IMR-90 (cell line): Measurements from ENCODE around the gene NR2C2. TPM values are rescaled to one million over a fixed set of nuclear protein-coding genes. Genes with fewer than 3 reads are reported as not detected.

Experiments used
- ATAC-seq: fragments of 200-7000 bp; cut with Tn5 transposase; 2 replicates; pipeline ENCODE4 v1.9.1; 2020; ENCODE audit warnings: low read depth, mild to moderate bottlenecking, moderate library complexity
- BruUV-seq: library from RNA; stranded (reverse); fragments of 400-500 nt; replicated peaks from 2 replicates; lab custom pipeline; 2021; lab: Mats Ljungman, UMichigan
- CTCF ChIA-PET: fragments of 300-600 bp; formaldehyde crosslinking; extraction: SDS; loops from one replicate; lab custom pipeline; 2021; ENCODE audit warnings: antibody characterized with exemption; lab: Yijun Ruan, JAX
- POLR2A ChIA-PET: fragments of 300-600 bp; sonication (Branson Sonifier 250); formaldehyde crosslinking; loops from one replicate; lab custom pipeline; 2022; ENCODE audit warnings: antibody characterized with exemption; ENCODE audit not compliant: unreplicated experiment; lab: Charles Lee
- DNase-seq: peaks from one replicate; pipeline ENCODE4 v3.0.0; 2013
- H2AFZ ChIP-seq: replicated peaks from 2 replicates; pipeline ENCODE3; 2013; ENCODE audit warnings: low read length, mild to moderate bottlenecking; ENCODE audit not compliant: poor library complexity
- H2AK5ac ChIP-seq: 2 replicates; pipeline ENCODE4 v1.6.1; 2013; ENCODE audit warnings: low read depth, low read length, inconsistent platforms
- H2AK9ac ChIP-seq: replicated peaks from 2 replicates; pipeline ENCODE3; 2013; ENCODE audit warnings: mild to moderate bottlenecking, low read depth, low read length, moderate library complexity; ENCODE audit not compliant: poor library complexity
- H2BK120ac ChIP-seq: 2 replicates; pipeline ENCODE4 v1.6.1; 2013; ENCODE audit warnings: low read depth, low read length, inconsistent platforms
- H2BK15ac ChIP-seq: 3 replicates; pipeline ENCODE4 v1.6.1; 2013; ENCODE audit warnings: low read depth, low read length, inconsistent platforms
- H2BK20ac ChIP-seq: 2 replicates; pipeline ENCODE4 v1.6.1; 2013; ENCODE audit warnings: low read depth, mild to moderate bottlenecking, inconsistent platforms, low read length, moderate library complexity
- H2BK5ac ChIP-seq: 2 replicates; pipeline ENCODE4 v1.6.1; 2013; ENCODE audit warnings: mild to moderate bottlenecking, low read depth, low read length, inconsistent platforms; ENCODE audit not compliant: poor library complexity, severe bottlenecking
- H3K14ac ChIP-seq: replicated peaks from 2 replicates; pipeline ENCODE4 v1.6.1; 2013; ENCODE audit warnings: low read depth, low read length, inconsistent platforms
- H3K18ac ChIP-seq: 2 replicates; pipeline ENCODE4 v1.6.1; 2013; ENCODE audit warnings: low read depth, low read length, control low read depth
- H3K23ac ChIP-seq: 2 replicates; pipeline ENCODE4 v1.6.1; 2013; ENCODE audit warnings: low read depth, low read length, inconsistent platforms
- H3K27ac ChIP-seq: 2 replicates; pipeline ENCODE4 v1.5.1; 2013; ENCODE audit warnings: mild to moderate bottlenecking, control low read depth, low read length; ENCODE audit not compliant: insufficient read depth
- H3K27me3 ChIP-seq: 2 replicates; pipeline ENCODE4 v1.6.1; 2013; ENCODE audit warnings: low read length; ENCODE audit not compliant: control insufficient read depth, insufficient read depth
- H3K36me3 ChIP-seq: 2 replicates; pipeline ENCODE4 v1.6.1; 2013; ENCODE audit warnings: low read length, mixed read lengths; ENCODE audit not compliant: control insufficient read depth, insufficient read depth
- H3K4ac ChIP-seq: 2 replicates; pipeline ENCODE4 v1.6.1; 2013; ENCODE audit warnings: low read depth, low read length, inconsistent platforms
- H3K4me1 ChIP-seq: 2 replicates; pipeline ENCODE4 v1.6.1; 2013; ENCODE audit warnings: low read length, mixed read lengths; ENCODE audit not compliant: control insufficient read depth, insufficient read depth
- H3K4me2 ChIP-seq: 2 replicates; pipeline ENCODE4 v1.6.1; 2013; ENCODE audit warnings: low read depth, mild to moderate bottlenecking, control low read depth, low read length, moderate library complexity
- H3K4me3 ChIP-seq: 2 replicates; pipeline ENCODE4 v1.5.1; 2013; ENCODE audit warnings: low read depth, mild to moderate bottlenecking, control low read depth, low read length, moderate library complexity; ENCODE audit not compliant: insufficient read depth
- H3K56ac ChIP-seq: 2 replicates; pipeline ENCODE4 v1.6.1; 2013; ENCODE audit warnings: low read length, inconsistent platforms; ENCODE audit not compliant: insufficient read depth; ENCODE audit errors: extremely low read depth
- H3K79me1 ChIP-seq, 2 experiments: 2 replicates each; pipeline ENCODE4 v1.6.1; 2013; ENCODE audit warnings: low read length in 2 of 2, inconsistent platforms in 1 of 2, low read depth in 1 of 2
- H3K9ac ChIP-seq: 2 replicates; pipeline ENCODE4 v1.6.1; 2013; ENCODE audit warnings: low read depth, low read length, control low read depth
- H3K9me1 ChIP-seq: 2 replicates; pipeline ENCODE4 v1.6.1; 2013; ENCODE audit warnings: low read length, inconsistent platforms; ENCODE audit not compliant: insufficient read depth
- H3K9me3 ChIP-seq: 2 replicates; pipeline ENCODE4 v1.6.1; 2013; ENCODE audit warnings: low read length; ENCODE audit not compliant: control insufficient read depth, insufficient read depth
- H4K20me1 ChIP-seq: 2 replicates; pipeline ENCODE4 v1.6.1; 2013; ENCODE audit warnings: low read length, inconsistent platforms; ENCODE audit not compliant: insufficient read depth
- H4K5ac ChIP-seq: 2 replicates; pipeline ENCODE4 v1.6.1; 2013; ENCODE audit warnings: mild to moderate bottlenecking, low read depth, low read length, control low read depth
- H4K8ac ChIP-seq, 2 experiments: 2 replicates each; pipeline ENCODE4 v1.6.1; 2013; ENCODE audit warnings: low read depth in 2 of 2, low read length in 2 of 2, control low read depth in 1 of 2, inconsistent platforms in 1 of 2
- H4K91ac ChIP-seq: 2 replicates; pipeline ENCODE4 v1.6.1; 2013; ENCODE audit warnings: low read depth, low read length, inconsistent platforms; ENCODE audit not compliant: insufficient read depth
- BHLHE40 ChIP-seq: fragments of 150-350 bp; IDR thresholded peaks from 2 replicates; pipeline ENCODE4 v1.6.1; 2016; ENCODE audit warnings: mild to moderate bottlenecking, low read depth, low read length
- MAFK ChIP-seq: IDR thresholded peaks from 2 replicates; pipeline ENCODE4 v1.6.1; 2012; ENCODE audit warnings: low read depth, low read length, improper control_type of control experiment
- MXI1 ChIP-seq: IDR thresholded peaks from 2 replicates; pipeline ENCODE4 v1.6.1; 2012; ENCODE audit warnings: low read depth, mild to moderate bottlenecking, low read length, moderate library complexity, borderline replicate concordance
- POLR2A ChIP-seq: IDR thresholded peaks from 2 replicates; pipeline ENCODE4 v1.6.1; 2012; ENCODE audit warnings: mild to moderate bottlenecking, low read depth, low read length
- RAD21 ChIP-seq: IDR thresholded peaks from 2 replicates; pipeline ENCODE4 v1.6.1; 2012; ENCODE audit warnings: low read length, improper control_type of control experiment
- WGBS, 2 experiments: methylation state at CpG; one replicate each; pipeline versions ENCODE4 v1.1.5 to v1.1.7; 2013; ENCODE audit warnings: missing lambda C conversion rate in 2 of 2; ENCODE audit not compliant: insufficient read length in 1 of 2; ENCODE audit errors: extremely low coverage in 2 of 2; 5-methylcytosine and 5-hydroxymethylcytosine counted together
- dilution Hi-C: fragments of 300-500 bp; cut with HindIII; formaldehyde crosslinking; loops from one replicate; pipeline ENCODE4 v1.14.3; 2018; ENCODE audit warnings: low sequenced_read_pairs; ENCODE audit not compliant: unreplicated experiment
- in situ Hi-C: fragments of 300-500 bp; cut with MboI; formaldehyde crosslinking; loops from 3 replicates; pipeline ENCODE4 v1.14.3; 2019; ENCODE audit warnings: low sequenced_read_pairs, inconsistent platforms, mixed read lengths
- intact Hi-C: fragments of 100-400 bp; cut with micrococcal nuclease; formaldehyde crosslinking; loops from 2 replicates; pipeline ENCODE4 v1.10.0; 2022
- polyA plus RNA-seq, 3 experiments: library from polyadenylated mRNA; depleted of rRNA; stranded (reverse); fragments of >200 nt; gene quantifications; 2 replicates each; pipeline ENCODE4 v1.2.3, GENCODE V29; 2012; ENCODE audit warnings: low replicate concordance in 1 of 3
- total RNA-seq: library from RNA; depleted of rRNA; stranded (reverse); fragments of >200 nt; gene quantifications from 2 replicates; pipeline ENCODE4 v1.2.3, GENCODE V29; 2012

Gene NR2C2
- total and polyA plus RNA-seq, 2 of the 4 experiments (the other 2 are of a cell fraction): 10.4 to 13.8 TPM

DNA sequence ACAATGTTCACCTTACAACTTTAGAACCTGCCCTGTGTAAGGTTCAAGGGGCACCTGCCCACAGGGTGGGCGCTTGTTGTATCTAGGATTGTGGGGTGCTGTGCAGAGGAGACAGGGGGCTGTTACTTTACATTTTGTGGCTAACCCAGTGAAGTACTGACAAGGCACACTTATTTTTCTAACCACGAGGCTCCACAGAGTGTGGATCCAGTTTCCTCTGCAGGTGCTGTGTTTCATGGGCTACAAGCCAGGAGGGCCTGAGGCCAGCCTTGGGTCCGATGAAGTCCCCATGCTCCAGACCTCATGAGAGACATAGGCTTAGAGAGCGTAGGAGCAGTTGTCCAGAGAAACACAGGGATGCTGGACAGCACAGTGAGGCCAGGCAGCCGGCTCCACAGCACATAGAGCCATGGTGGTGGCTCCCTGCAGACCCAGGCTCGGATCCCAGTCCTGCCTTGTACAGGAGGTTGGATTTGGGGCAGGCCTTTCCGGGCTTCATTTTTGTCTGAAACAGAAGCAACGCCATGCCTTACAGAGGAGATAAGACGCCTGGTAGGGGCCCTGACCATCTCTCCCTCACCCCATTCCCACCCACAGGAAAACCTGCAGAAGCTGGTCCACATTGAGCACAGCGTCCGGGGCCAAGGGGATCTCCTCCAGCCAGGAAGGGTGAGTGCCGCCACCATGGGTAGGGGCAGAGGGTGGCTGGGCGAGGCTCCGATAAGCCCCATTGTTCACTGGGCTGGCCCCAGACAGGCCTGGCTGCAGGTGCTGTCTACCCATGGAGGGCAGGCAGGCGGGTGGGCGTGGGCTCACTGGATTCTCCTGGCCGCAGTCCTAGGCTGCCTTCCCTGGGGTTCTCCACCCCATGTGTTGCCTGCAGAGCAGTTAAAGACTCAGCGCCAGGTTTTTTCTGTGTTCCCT lies 40.1 kb upstream of the NR2C2 start:
- TF ChIP-seq MAFK (no peak), MXI1 (no peak), BHLHE40 (no peak), POLR2A (no peak), RAD21 (no peak)
- no peak overlapping the region for H3K4ac ChIP-seq
- no peak overlapping the region for H2AK5ac ChIP-seq
- H3K36me3 ChIP-seq: no peaks in the 10 kb centered on the region
- no peak overlapping the region for H2AFZ ChIP-seq
- H3K27me3 ChIP-seq: peaks cover 14% of the 10 kb centered on the region
- H3K79me1 ChIP-seq: no peaks in the 10 kb centered on the region
- H4K8ac ChIP-seq: no peak overlapping the region
- no peak overlapping the region for H2AK9ac ChIP-seq
- H4K20me1 ChIP-seq: no peaks in the 10 kb centered on the region
- no peak overlapping the region for H3K4me2 ChIP-seq
- DNase-seq: no peak
- ChIA-PET CTCF (no interaction called here), POLR2A (no interaction called here)
- no peak overlapping the region for H2BK120ac ChIP-seq
- H2BK5ac ChIP-seq: no peak overlapping the region
- no peak overlapping the region for H2BK20ac ChIP-seq
- H3K56ac ChIP-seq: no peak overlapping the region
- 72% methylated on average over 3 of the region's 18 CpGs; no CpG with 5 or more reads in 1 of the 2 experiments for WGBS, 2 experiments
- no peak overlapping the region for H3K18ac ChIP-seq
- H3K27ac ChIP-seq: no peak overlapping the region
- in situ Hi-C loops: no loop called here
- ATAC-seq: no peak
- H3K4me3 ChIP-seq: no peak overlapping the region
- H2BK15ac ChIP-seq: no peak overlapping the region
- no peak overlapping the region for H4K91ac ChIP-seq
- dilution Hi-C loops: no loop called here
- no peak overlapping the region for H4K5ac ChIP-seq
- H3K9me1 ChIP-seq: no peaks in the 10 kb centered on the region
- peaks cover 4% of the 10 kb centered on the region; the same call in 1 of the 2 replicates for H3K9me3 ChIP-seq
- intact Hi-C loops: no loop called here
- no peak overlapping the region for H3K14ac ChIP-seq
- no peak overlapping the region for H3K23ac ChIP-seq
- H3K4me1 ChIP-seq: no peaks in the 10 kb centered on the region
- no TSS peak for BruUV-seq
- no peak overlapping the region for H3K9ac ChIP-seq
